Astrocyte (in vitro differentiated cells and primary cell): ENCODE measurements around the gene GALNT17. TPM values are rescaled to one million over a fixed set of nuclear protein-coding genes. Genes with fewer than 3 reads are reported as not detected.

Source experiments
- DNase-seq: peaks from one replicate; pipeline ENCODE4 v3.0.0-alpha.2; 2010; ENCODE audit warnings: low read depth
- FAIRE-seq: peaks from 2 replicates; lab custom pipeline; 2011; peaks lifted over from hg19 to GRCh38; lab: Jason Lieb, UNC
- H2AFZ ChIP-seq: 2 replicates; pipeline ENCODE4 v1.6.0; 2012; ENCODE audit warnings: low read depth, low read length, inconsistent platforms
- H3K27ac ChIP-seq: 2 replicates; pipeline ENCODE4 v1.5.1; 2011; ENCODE audit warnings: low read depth, low read length, inconsistent platforms
- H3K27me3 ChIP-seq: 2 replicates; pipeline ENCODE4 v1.6.0; 2011; ENCODE audit warnings: low read length, inconsistent platforms; ENCODE audit not compliant: insufficient read depth
- H3K36me3 ChIP-seq: 2 replicates; pipeline ENCODE4 v1.5.1; 2011; ENCODE audit warnings: low read length, inconsistent platforms; ENCODE audit not compliant: insufficient read depth
- H3K4me1 ChIP-seq: 2 replicates; pipeline ENCODE4 v1.5.1; 2011; ENCODE audit warnings: low read length, inconsistent platforms; ENCODE audit not compliant: insufficient read depth
- H3K4me2 ChIP-seq: 2 replicates; pipeline ENCODE4 v1.6.0; 2012; ENCODE audit warnings: low read length, inconsistent platforms
- H3K4me3 ChIP-seq: 2 replicates; pipeline ENCODE4 v1.5.1; 2011; ENCODE audit warnings: low read depth, mild to moderate bottlenecking, low read length, inconsistent platforms; ENCODE audit not compliant: insufficient read depth
- H3K79me2 ChIP-seq: 2 replicates; pipeline ENCODE4 v1.6.0; 2012; ENCODE audit warnings: mild to moderate bottlenecking, low read length, inconsistent platforms; ENCODE audit not compliant: insufficient read depth
- H3K9ac ChIP-seq: 2 replicates; pipeline ENCODE4 v1.6.0; 2012; ENCODE audit warnings: mild to moderate bottlenecking, low read length, inconsistent platforms
- H3K9me3 ChIP-seq: 2 replicates; pipeline ENCODE4 v1.5.1; 2012; ENCODE audit warnings: low read depth, mild to moderate bottlenecking, low read length, inconsistent platforms; ENCODE audit not compliant: insufficient read depth
- H4K20me1 ChIP-seq: 2 replicates; pipeline ENCODE4 v1.6.0; 2012; ENCODE audit warnings: low read length, inconsistent platforms; ENCODE audit not compliant: insufficient read depth
- H3K27ac Mint-ChIP-seq: one replicate; pipeline ENCODE4 v1.8.0; 2021; ENCODE audit warnings: mild to moderate bottlenecking, mixed read lengths; ENCODE audit not compliant: unreplicated experiment
- H3K27me3 Mint-ChIP-seq: one replicate; pipeline ENCODE4 v1.8.0; 2021; ENCODE audit warnings: low read depth, mixed read lengths; ENCODE audit not compliant: unreplicated experiment
- H3K36me3 Mint-ChIP-seq: one replicate; pipeline ENCODE4 v1.8.0; 2021; ENCODE audit warnings: low read depth, mixed read lengths; ENCODE audit not compliant: unreplicated experiment
- H3K4me1 Mint-ChIP-seq: one replicate; pipeline ENCODE4 v1.8.0; 2021; ENCODE audit warnings: low read depth, mixed read lengths; ENCODE audit not compliant: unreplicated experiment
- H3K4me3 Mint-ChIP-seq: one replicate; pipeline ENCODE4 v1.8.0; 2021; ENCODE audit warnings: mild to moderate bottlenecking, moderate library complexity, mixed read lengths; ENCODE audit not compliant: unreplicated experiment
- H3K9me3 Mint-ChIP-seq: one replicate; pipeline ENCODE4 v1.8.0; 2021; ENCODE audit warnings: mild to moderate bottlenecking, mixed read lengths; ENCODE audit not compliant: unreplicated experiment
- CTCF ChIP-seq: IDR thresholded peaks from 2 replicates; pipeline ENCODE4 v1.5.1; 2011; ENCODE audit warnings: low read depth, mild to moderate bottlenecking, inconsistent platforms, low read length, moderate library complexity; ENCODE audit not compliant: insufficient read depth
- EZH2 ChIP-seq: IDR thresholded peaks from 2 replicates; pipeline ENCODE4 v1.6.1; 2012; ENCODE audit warnings: mild to moderate bottlenecking, low read length, inconsistent platforms; ENCODE audit not compliant: insufficient read depth
- total RNA-seq: library from RNA; stranded (reverse); gene quantifications from 2 replicates; pipeline ENCODE4 v1.2.1, GENCODE V29; 2021

Gene GALNT17
- total RNA-seq, 1 donor from 2014 or later, result 7.8 TPM

DNA sequence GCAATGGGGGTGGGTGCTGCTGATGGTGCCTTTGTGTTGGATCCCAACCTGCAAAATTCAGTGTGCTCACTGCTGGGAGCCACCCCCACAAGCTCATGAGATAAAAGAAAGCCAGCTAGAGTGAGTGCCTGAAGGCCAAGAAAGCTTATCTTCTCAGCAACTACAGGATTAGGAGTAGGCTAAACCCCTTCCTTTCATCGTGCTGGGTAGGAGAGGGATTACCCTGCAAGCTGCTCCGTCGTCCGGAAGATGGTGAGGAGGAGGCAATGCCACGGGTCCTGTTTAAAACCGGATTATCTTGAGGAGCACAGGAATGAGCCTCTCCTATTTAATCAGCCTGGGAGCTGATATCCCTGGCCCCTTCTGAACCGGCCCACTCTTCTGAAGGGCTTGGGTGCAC lies 258.0 kb downstream of the GALNT17 start:
- DNase-seq (no peak), FAIRE-seq (no peak)
- Histone ChIP-seq H3K4me2 (no peak overlapping the region), H3K79me2 (no peaks in the 10 kb centered on the region), H4K20me1 (no peaks in the 10 kb centered on the region), H3K9me3 (no peaks in the 10 kb centered on the region), H3K27ac (no peak overlapping the region), H2AFZ (no peak overlapping the region), H3K9ac (no peak overlapping the region), H3K4me1 (no peaks in the 10 kb centered on the region), H3K36me3 (no peaks in the 10 kb centered on the region), H3K27me3 (no peaks in the 10 kb centered on the region), H3K4me3 (no peak overlapping the region)
- TF ChIP-seq EZH2 (no peak), CTCF (no peak)
- Mint-ChIP-seq H3K9me3 (peaks cover 6% of the 10 kb centered on the region), H3K27ac (no peak overlapping the region), H3K36me3 (peaks cover 19% of the 10 kb centered on the region), H3K27me3 (peaks cover 2% of the 10 kb centered on the region), H3K4me1 (no peaks in the 10 kb centered on the region), H3K4me3 (no peak overlapping the region)

- no peaks in the 10 kb centered on the region for H4K20me1 ChIP-seq
- Mint-ChIP-seq H3K36me3 (peaks cover 13% of the 10 kb centered on the region), H3K27me3 (peaks cover 2% of the 10 kb centered on the region), H3K9me3 (no peaks in the 10 kb centered on the region), H3K4me3 (no peak overlapping the region), H3K27ac (no peak overlapping the region), H3K4me1 (no peaks in the 10 kb centered on the region)
- H3K27me3 ChIP-seq, result no peaks in the 10 kb centered on the region
- H3K9me3 ChIP-seq, result no peaks in the 10 kb centered on the region
- H3K4me2 ChIP-seq, result no peak overlapping the region
- H3K36me3 ChIP-seq, result no peaks in the 10 kb centered on the region
- FAIRE-seq (no peak), DNase-seq (no peak)
- no peaks in the 10 kb centered on the region for H3K4me1 ChIP-seq
- no peak overlapping the region for H2AFZ ChIP-seq
- TF ChIP-seq EZH2 (no peak), CTCF (no peak)
- no peak overlapping the region for H3K4me3 ChIP-seq
- H3K27ac ChIP-seq, result no peak overlapping the region
- H3K79me2 ChIP-seq, result no peaks in the 10 kb centered on the region
- no peak overlapping the region for H3K9ac ChIP-seq
Observed at GRCh38 chr7:71393661-71394060, 261.7 kb downstream of the GALNT17 start.

DNA sequence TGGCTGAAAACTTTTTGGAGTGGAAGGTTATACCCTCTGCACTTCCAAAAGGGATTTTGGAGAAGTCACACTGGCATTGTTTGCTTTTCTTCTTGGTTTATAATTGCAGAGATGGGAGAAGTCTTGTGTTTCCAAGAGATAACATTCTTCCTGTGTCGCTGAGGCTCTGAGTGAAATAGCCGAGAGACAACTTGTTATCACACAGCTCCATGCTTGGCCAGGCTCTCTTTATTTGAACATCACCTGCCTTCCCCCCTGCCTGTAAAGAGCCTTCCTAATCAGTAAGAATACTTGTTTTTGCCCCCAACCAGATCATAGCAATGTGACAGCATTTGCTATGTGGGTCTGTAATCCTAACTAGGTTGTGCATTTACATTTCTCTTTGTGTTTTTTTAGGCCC lies 270.7 kb downstream of the GALNT17 start:
- Mint-ChIP-seq H3K4me3 (no peak overlapping the region), H3K36me3 (no peaks in the 10 kb centered on the region), H3K9me3 (peaks cover 3% of the 10 kb centered on the region), H3K4me1 (no peaks in the 10 kb centered on the region), H3K27me3 (no peaks in the 10 kb centered on the region), H3K27ac (no peak overlapping the region)
- TF ChIP-seq EZH2 (no peak), CTCF (no peak)
- H3K27ac ChIP-seq, result no peak overlapping the region
- H3K79me2 ChIP-seq, result no peaks in the 10 kb centered on the region
- H3K27me3 ChIP-seq, result no peaks in the 10 kb centered on the region
- no peak overlapping the region for H3K9ac ChIP-seq
- no peaks in the 10 kb centered on the region for H3K4me1 ChIP-seq
- H3K9me3 ChIP-seq, result no peaks in the 10 kb centered on the region
- H3K4me3 ChIP-seq, result no peak overlapping the region
- no peak overlapping the region for H3K4me2 ChIP-seq
- H2AFZ ChIP-seq, result no peak overlapping the region
- no peak for DNase-seq
- no peaks in the 10 kb centered on the region for H4K20me1 ChIP-seq
- FAIRE-seq, result no peak
- no peaks in the 10 kb centered on the region for H3K36me3 ChIP-seq
